ENCODE data around the gene PCK1.
"Not testable (repeated sequence)": the region's sequence is repeated elsewhere in the genome, so short reads cannot be mapped to it uniquely, and the experiment has no call there.

Gene PCK1

GRCh38 chr20:57560554-57561355 lies at the start of gene PCK1:
Gene PCK1 (plus strand): TSS chr20:57561110. CDS start chr20:57561412, 302 bp downstream.
- no peak for DNase-seq (ENCODE audit: low read depth in 2 of 2)

- DNase-seq (ENCODE audit: low read depth in 2 of 2): not testable (repeated sequence)
Observed at GRCh38 chr20:57511709-57512108, 49.2 kb upstream of the PCK1 start.

GRCh38 chr20:57512432-57512831 lies 48.5 kb upstream of the PCK1 start:
- no peak for DNase-seq (ENCODE audit: low read depth in 2 of 2)

- no peak for DNase-seq (ENCODE audit: low read depth in 2 of 2)
Observed at GRCh38 chr20:57513199-57513598, 47.7 kb upstream of the PCK1 start.

- DNase-seq (ENCODE audit: low read depth in 2 of 2): peak; percentile 7 to 10
Observed at GRCh38 chr20:57514273-57514751, 46.6 kb upstream of the PCK1 start.

GRCh38 chr20:57517904-57518303 lies 43.0 kb upstream of the PCK1 start:
- no peak for DNase-seq (ENCODE audit: low read depth in 2 of 2)

GRCh38 chr20:57522380-57523140 lies 38.4 kb upstream of the PCK1 start:
- no peak for DNase-seq (ENCODE audit: low read depth in 2 of 2)

GRCh38 chr20:57523782-57524181 lies 37.1 kb upstream of the PCK1 start:
- no peak for DNase-seq (ENCODE audit: low read depth in 2 of 2)

- no peak for DNase-seq (ENCODE audit: low read depth in 2 of 2)
Observed at GRCh38 chr20:57524511-57525176, 36.3 kb upstream of the PCK1 start, which contains the start of gene CTCFL. Gene CTCFL (minus strand): TSS chr20:57525140. CDS start chr20:57524205, 935 bp downstream.

GRCh38 chr20:57525328-57526086 lies 35.4 kb upstream of the PCK1 start:
- DNase-seq (ENCODE audit: low read depth in 2 of 2): no peak

GRCh38 chr20:57526087-57526884 lies 34.6 kb upstream of the PCK1 start:
- no peak for DNase-seq (ENCODE audit: low read depth in 2 of 2)

- DNase-seq (ENCODE audit: low read depth in 2 of 2): no peak
Observed at GRCh38 chr20:57526885-57527460, 33.9 kb upstream of the PCK1 start.

- no peak for DNase-seq (ENCODE audit: low read depth in 2 of 2)
Observed at GRCh38 chr20:57527728-57528127, 33.2 kb upstream of the PCK1 start.

- DNase-seq (ENCODE audit: low read depth in 2 of 2): no peak
Observed at GRCh38 chr20:57528148-57528547, 32.8 kb upstream of the PCK1 start.

GRCh38 chr20:57529160-57529585 lies 31.7 kb upstream of the PCK1 start:
- no peak for DNase-seq (ENCODE audit: low read depth in 2 of 2)

- no peak for DNase-seq (ENCODE audit: low read depth in 2 of 2)
Observed at GRCh38 chr20:57529810-57530209, 31.1 kb upstream of the PCK1 start.

- no peak for DNase-seq (ENCODE audit: low read depth in 2 of 2)
Observed at GRCh38 chr20:57530327-57530981, 30.5 kb upstream of the PCK1 start.

- no peak for DNase-seq (ENCODE audit: low read depth in 2 of 2)
Observed at GRCh38 chr20:57532104-57532503, 28.8 kb upstream of the PCK1 start.

- no peak for DNase-seq (ENCODE audit: low read depth in 2 of 2)
Observed at GRCh38 chr20:57535297-57535696, 25.6 kb upstream of the PCK1 start.
